Muscle of arm (tissue), 12 donors: Measurements from ENCODE around the gene CDH4. TPM values are rescaled to one million over a fixed set of nuclear protein-coding genes. Genes with fewer than 3 reads are reported as not detected.

ENCODE experiments used
- DNase-seq: peaks from one replicate; pipeline ENCODE4 v3.0.0-alpha.2; 2013
- polyA plus RNA-seq, 12 donors: library from polyadenylated mRNA; unstranded; fragments of 120-200 nt; gene quantifications; one replicate each; pipeline ENCODE4 v1.2.1, GENCODE V29; 2013; ENCODE audit not compliant: insufficient read length in 12 of 12

The CDH4 gene
- polyA plus RNA-seq, 12 donors, result 0.79 to 1.4 (median 1.0) TPM; not detected in 2

DNA sequence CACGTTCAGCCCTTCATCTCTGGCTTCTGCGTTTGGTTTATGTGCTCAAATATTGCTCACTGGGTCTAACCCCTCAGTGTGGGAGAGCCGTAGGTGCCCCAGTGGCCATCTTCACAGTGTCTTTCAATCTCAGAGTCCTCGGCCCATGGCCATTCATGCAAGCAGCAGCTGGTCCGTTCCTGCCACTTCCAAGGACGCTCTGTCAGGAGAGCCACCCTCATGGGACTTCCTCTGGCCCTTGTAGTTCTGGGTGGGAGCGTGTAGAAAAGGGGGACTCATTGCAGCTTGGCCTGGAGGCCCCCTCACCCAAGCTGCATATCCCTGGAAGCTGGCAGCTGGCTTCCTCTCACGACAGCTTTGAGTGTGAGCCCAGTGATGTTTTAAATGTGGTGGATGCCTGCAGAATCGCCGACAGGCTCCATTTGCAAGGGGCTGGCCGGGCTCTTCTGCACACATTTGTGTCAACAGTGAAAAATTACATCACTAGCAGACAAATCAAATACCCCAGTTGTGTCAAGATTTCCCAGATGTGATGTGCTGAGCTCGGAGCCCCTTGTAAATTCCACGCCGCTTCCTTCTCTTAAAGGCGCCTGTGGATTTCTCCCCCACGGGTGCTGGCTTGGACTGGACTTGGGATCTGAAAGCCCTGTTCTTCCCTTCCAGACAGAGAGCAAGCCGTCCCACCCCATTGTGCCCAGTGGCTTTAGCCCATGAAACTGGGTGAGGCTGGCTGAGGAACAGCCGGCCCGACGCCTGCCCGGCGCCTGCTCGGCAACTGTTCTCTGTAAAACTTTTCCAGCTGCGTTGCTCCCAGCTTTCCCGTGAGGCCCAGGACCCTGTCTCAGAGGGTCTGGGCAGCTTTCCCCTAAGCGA lies 453.6 kb downstream of the CDH4 start:
- DNase-seq, result no peak

DNA sequence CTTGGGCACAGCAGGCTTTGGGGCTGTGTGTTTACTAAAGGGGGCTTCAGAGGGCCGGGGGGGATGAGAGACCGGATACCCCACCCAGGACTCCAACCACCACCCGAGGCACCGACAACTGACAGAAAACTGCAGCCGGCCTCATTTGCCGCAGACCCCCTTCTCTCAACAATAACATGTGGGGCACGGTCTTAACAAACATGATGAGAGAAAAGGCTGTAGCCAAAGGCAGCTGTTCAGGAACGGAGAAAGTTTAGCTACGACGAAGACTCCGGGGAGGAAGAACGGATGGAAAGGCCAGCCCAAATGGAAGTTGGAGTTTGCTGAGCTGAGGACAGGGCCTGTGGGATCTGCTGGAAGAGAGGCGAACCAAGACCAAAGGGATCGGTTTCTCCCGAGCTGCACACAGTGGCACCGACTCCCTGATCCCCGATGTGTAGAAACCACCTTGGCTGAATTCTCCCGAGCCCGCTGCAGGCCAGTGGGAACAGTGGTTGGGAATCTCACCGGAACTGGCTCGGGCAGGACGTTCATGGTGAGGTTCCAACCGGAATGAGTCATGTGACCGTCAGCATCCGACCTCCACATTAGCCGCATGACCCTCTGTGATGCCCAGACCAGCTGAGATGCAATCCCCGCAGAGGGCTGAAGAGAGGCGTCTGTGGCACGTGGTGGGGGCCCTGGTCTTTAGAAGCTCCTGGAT lies 454.3 kb downstream of the CDH4 start:
- DNase-seq, result peak; percentile 12

DNA sequence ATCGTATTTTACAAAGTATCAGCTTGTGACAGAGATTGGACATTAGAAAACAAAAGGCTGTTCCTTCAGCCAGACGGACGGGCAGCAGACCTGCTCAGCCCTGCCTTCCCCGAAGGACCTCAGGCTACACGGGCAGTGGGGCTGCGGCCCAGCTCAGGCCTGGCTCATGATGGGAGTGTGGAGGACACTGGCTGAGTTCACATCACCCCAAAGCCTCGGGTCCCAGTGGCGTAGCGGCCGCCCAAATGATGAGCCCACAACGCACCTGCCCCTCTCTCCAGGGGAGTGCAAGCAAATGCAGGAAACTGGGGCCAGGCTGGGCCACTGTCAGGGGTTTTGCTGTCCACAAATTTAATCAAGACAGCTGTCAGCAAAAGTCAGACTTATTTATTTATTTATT lies 456.8 kb downstream of the CDH4 start:
- DNase-seq, result no peak

DNA sequence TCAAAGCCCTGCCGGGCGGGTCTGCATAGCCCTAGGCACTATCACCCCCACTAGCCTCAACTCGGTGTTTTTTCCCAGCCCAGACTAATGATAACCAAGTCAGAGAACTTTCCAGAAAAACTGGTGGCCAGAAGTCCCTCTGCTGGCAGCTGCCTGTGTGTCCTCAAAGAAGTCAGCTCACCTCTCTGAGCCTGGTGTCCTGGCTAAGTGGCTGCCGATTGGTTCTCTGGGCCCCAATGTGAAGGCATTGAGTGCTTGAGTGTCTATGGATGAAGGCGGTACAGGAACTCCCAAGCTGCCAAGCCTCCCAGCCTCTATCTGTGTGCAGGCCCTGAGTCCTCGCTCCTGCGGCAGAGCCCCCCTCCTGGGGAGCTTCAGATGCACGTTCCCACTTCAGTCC lies 458.0 kb downstream of the CDH4 start:
- DNase-seq, result no peak

DNA sequence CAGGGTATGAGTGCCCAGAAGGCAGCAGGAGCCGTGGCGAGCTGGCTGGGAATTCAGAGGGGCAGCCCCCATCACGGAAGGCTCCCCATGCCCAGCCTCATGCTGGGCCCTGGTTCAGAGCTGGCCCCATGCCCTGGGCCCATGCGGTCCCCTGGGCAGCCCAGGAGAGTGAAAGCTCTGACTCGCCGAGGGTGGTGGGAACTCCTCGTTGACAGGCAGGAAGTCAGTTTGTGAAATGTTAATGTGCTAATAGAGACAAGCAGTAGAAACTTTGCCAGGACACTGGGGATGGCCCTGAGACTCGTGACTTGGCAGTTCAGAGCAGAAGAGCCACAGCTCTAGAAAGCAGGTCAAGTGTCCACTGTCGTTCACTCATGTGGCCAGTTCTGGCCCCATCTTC lies 460.6 kb downstream of the CDH4 start:
- no peak for DNase-seq

DNA sequence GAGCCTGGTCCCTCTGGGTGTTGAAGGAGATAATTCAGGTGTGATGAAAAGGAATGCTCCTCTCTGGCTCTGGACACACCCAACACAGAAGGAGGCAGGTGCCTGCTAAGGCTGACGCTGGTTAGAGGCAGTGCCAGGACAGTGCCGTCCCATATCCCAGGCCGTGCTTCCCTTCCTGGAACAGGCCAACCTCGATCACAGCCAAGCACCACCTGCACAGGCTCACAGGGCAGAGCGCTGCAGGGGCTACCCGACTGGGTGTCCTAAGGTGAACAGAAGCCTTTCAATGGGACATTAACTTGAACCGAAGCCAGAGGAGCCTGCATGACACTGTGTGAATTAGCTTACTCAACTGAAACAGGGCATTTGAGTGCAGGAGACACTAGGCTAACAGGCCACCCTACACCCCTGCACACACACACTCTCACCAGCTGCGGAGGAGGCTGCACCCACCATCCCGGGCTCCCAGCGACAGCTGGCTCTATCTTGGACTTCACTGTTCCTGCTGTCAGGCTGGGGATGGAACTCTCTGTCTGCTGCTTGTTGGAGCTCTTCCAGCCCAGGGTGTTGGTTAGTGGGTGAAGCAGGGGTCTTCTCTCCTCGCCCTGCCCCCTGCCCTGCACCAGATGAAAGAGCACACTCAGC lies 466.4 kb downstream of the CDH4 start:
- DNase-seq, result no peak

DNA sequence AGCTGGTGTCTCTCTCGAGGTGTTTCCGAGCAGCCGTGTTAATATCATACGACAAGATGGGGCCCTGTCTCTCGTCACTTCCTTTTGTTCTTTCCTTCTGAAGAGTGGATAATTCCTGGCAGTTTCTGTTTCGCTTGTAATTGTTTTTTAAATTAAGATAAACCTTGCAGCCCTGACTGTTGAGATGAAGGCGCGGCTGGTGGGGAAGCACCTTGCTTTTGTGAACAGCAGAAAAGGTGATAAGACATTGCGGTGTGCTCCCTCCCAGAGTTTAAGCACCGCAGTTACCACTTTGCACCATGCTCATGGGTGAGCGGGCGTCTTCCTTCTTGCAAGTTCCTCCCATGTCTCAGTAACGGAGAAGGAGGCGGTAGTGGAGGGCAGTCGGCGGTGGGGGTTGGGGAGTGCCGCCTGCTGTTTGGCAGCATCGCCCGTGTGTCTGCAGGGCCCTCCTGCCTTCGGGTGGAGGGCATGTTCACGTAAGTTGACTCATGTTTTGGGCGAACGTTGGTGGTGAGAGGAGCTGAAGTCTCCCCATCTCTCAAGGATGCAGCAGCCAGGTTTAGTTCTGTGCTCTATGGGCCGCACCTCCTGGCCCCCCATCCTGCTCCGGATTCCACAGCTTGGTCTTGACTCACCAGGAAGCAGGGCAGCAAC lies 467.8 kb downstream of the CDH4 start:
- DNase-seq, result no peak

DNA sequence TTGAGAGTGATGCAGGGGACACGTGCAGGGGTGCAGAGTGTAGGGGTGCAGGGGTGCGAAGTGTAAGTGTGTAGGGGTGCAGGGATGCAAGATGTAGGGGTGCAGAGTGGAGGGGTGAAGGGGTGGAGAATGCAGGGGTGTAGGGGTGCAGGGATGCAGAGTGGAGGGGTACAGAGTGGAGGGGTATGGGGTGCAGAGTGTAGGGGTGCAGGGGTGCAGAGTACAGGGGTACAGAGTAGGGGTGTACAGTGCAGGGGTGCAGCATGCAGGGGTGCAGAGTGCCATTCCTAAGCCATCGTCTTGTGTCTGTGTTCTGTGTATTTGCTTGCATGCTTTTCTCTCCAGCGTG lies 468.3 kb downstream of the CDH4 start:
- DNase-seq, result no peak

DNA sequence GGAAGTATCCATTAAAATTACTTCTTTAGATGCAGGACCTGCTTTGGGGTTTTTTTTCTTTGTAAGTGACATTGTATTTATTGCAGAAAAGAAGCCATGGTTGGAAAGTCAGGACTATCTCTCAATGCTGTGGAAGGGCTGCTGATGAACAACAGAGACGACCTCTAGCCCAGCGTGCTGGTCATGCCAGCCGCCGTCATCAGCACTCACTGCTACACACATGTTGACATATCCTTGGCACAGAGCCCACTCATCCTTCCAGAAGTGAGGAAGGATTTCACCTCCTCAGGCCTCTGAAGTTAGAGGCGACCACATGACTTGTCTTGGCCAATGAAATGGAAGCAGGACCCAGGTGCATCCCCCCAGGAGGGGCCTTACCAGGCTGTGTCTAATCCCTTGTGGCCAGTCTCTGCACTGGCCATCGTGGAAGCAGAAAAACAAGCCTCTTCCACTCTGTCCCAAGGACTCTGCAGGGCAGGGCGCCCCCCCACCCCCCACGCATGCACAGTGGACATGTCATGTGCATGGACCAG lies 470.2 kb downstream of the CDH4 start:
- DNase-seq, result no peak

DNA sequence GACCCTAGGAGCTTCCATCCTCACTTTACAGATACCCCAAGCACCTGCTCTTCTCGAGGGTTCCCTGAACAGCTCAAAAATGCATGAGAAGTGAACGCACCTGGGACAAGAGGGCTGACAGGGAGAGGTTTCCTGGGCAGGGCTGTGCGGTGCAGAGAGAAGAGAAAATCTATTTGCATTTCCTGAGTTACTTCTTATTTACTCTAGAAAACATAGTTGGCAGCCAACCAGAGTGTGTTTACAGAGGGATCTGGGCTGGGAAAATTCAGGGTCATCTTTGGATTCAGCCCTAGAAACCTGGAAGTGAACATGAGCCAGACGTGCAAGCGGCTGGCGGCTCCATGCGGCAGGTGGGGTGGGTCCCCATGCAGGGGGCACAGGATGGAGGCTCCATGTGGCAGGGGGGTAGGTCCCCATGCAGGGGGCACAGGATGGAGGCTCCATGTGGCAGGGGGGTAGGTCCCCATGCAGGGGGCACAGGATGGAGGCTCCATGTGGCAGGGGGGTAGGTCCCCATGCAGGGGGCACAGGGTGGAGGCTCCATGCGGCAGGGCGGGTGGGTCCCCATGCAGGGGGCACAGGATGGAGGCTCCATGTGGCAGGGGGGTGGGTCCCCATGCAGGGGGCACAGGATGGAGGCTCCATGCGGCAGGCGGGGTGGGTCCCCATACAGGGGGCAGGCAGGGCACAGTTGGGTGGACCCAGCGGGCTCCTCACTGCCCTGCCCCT lies 471.6 kb downstream of the CDH4 start:
- no peak for DNase-seq

DNA sequence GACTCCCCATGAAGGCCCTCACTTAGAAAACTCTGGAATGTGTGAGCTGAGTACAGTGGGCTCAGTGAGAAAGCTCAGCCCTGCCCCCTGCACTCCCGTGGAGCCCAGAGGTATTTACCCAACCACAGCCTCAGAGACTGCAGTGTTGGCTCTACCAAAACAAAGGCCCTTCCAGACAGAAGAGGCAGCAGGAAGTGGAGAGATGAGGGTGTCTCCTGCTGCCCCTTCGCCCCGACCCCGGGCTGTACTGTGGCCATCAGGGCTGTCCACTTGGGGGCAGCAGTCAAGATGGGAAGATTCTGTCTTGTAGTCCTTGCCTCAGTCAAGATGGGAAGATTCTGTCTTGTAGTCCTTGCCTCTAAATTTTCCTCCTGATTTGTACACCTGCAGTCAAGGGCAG lies 472.3 kb downstream of the CDH4 start:
- DNase-seq, result no peak

DNA sequence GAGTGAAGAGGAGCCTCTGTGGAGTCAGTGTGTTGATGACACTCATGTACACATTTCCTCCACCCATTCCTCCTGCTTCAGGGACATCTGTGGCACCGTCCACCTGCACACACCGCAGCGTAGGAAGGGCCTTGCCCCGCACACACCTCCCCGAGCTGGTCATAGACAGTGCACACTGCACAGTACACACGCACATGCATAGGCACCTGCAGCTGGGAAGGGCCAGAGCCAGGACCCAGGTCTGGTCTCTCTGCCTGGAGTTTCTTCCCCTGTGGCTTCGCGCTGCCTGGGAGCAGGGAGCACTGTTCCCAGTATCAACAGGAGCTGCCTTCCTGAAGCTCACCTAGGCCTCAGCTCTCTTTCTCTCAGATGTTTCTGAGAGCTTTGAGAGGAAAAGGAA lies 473.1 kb downstream of the CDH4 start:
- no peak for DNase-seq

DNA sequence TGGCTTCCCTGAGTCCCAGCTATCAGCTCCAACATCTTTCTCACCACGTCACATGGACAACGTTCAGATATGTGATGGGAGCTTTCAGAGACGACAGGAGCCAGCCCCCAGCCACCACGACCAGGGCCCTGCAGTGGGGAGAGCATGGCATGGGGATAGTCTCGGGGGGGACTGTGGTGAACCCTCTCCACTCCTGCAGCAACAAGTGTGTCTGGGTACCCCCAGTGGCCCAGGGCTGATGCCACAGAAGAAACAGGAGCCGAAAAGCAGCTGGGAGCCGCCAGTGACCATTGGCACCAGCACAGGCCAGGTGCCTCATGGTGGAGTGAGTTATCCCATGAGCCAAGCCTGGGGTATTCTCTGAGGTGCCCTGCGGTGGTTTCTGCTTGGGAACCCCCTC lies 473.9 kb downstream of the CDH4 start:
- DNase-seq, result no peak

DNA sequence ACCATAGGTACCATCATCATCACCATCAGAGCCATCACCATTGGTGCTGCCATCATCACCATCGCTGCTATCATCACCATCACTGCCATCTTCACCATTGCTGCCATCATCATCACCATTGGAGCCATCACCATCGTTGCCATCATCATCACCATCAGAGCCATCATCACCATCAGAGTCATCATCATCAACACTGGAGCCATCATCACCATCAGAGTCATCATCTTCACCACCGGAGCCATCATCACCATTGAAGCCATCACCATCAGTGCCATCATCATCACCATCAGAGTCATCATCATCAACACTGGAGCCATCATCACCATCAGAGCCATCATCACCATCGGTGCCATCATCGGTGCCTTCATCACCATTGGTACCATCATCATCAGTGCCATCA lies 474.9 kb downstream of the CDH4 start:
- no peak for DNase-seq

DNA sequence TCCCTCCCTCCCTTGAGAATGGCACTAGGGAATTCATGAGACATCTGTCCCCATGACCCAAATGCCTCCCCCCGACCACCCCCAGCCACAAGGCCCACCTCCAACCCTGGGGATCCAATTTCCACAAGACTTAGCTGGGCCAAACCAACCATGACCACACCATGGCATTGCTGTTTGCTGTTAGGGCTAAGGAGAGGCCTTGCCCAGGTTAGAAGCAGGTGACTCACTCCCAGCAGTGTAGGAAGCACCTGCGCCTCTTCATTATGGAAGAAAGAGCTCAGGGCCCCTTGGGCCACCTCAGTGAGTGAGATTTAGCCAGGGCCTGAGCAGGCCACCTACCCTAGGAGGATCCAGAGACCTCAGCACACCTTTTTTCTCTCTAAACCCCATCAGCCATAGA lies 475.7 kb downstream of the CDH4 start:
- no peak for DNase-seq

DNA sequence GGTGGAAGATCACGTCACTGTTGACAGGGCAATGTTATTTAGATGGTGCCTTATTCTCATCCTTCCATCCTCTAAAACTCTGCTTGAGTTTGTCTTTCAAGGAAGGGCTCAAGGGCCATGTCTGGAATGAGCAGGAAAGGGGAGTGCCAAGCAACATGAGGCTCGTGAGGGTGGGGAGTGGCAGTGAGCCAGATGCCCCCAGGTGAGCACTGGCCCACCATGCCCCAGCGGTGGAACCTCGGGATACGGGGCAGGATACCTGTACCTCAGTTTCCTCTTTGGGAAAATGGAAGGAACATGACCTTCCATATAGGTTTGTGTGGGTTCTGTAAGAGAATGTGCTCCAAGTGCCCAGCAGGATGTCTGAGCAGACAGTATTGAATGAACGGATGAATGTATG lies 476.3 kb downstream of the CDH4 start:
- no peak for DNase-seq

DNA sequence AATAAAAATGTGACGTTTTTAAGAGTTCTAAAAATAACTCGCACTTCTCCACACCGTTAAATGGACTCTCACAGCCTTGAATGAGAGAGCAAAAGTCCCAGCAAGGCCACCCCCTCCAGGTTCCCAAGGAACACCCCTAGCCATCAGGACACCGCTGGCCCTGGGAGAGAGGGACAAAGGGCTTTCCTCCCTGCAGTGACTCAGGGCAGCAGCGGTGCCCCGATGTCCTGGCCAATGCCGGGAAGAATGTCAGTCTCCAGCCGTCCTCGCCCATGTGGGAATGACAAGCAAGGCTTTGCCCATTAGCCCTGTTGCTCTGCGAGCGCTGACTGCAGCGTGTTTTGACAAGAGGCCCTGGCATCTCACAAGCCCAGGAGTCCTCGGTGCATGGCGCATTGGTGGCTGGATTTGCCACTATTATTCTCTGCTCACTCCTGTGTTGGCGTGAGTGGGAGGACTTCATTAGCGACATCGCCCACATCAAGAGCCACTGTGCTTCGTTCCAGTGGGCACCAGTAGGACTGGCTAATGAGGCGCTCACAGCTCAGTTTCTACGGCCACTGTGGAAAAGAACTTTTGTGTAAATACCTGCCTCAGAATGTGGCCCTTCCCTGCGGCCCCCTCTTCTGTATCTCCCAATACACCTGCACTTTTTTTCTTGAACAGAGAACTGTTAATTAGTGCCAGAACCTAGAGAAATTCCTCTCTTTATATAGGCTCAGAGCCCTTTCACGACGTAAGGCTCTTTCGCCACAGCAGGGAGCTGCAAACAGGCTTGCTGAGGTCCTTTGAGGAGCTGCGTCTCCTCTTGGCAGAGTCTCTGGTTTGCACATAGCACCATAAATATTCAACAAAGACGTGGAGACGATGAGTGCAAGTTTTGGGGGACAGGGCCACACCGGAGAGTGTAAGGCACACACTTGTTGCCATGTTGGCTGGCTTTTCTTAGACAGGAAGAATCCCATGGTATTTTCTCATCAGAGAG lies 477.0 kb downstream of the CDH4 start:
- peak; percentile 11 for DNase-seq

DNA sequence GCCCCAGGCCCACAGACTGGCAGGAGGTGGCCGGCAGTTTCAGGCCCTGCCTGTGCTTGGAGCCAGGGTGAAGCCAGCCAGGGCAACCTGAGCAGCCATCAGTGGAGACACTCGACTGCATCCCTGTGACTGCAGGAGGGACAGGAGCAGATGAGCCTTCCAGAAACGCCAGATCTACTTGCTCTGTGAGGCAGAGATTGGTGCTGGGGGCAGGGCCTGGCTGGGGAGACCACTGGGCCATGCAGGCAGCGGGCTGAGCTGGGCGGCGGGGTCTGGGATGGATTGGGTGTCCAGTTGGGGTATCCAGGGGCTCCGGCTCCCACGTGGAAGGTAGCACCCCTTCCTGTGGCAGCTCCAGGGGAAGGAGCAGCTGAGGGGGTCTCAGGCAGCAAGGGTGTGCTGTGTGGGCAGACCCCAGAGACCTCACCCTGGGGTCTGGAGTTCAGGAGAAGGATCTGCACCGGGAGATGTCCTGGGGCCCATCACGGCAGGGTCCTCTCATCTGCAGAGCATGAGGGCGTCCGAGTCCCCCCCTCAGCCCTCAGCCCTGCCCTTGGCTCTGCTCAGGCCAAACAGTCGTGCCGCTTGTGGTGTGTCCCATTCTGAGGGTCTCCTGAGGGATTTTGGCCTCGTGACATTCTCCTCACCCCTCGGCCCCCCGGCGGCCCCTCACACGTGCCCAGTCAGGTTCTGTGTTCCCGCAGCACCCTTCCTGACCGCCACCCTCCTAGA lies 478.7 kb downstream of the CDH4 start:
- DNase-seq, result no peak

DNA sequence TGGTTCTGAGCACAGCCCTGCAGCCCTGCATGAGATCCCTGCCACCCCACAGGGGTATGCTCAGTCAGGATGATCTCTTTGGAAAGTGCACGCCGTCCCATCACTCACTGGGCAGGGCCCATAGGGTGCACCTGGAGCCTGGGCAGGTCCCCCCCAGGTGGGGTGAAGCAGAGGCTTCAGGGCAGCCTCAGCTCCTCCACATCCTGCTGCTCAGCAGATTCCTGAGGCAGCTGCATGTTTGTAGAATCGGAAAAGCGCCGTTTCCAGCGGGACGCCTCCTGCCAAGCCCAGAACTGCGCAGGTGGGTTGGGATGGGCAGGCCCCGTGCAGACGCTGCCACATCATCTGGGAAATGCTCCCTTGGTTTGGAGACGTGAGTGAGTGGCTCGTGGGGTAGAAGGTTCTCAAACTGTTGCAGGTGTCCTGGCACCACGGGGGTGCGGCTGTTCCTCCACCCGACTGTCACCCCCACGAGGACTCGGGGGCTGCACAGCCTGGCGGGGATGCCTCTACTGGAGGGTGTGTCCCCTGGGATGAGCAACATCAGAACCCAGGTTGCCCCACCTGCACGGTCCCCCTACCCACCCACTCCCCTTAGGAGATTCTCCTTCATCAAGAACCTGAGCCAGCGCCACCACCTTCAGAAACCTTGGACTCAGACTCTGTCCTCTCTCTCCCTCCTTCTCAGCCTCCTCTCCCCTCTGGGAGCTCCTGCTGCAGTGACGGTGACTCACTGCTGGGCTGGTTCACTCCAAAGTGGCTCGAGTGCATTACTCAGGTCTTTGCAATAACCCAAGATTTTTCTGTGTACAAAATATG lies 479.5 kb downstream of the CDH4 start:
- no peak for DNase-seq
